Caco-2 (cell line): Measurements from ENCODE around the gene GPC6. TPM values are rescaled to one million over a fixed set of nuclear protein-coding genes. Genes with fewer than 3 reads are reported as not detected.

Experiments used
- BruUV-seq: library from RNA; stranded (reverse); fragments of 400-500 nt; replicated peaks from 2 replicates; lab custom pipeline; 2021; lab: Mats Ljungman, UMichigan
- CTCF ChIA-PET: fragments of 300-600 bp; sonication (Branson Sonifier 250); formaldehyde crosslinking; loops from one replicate; lab custom pipeline; 2022; ENCODE audit warnings: antibody characterized with exemption; lab: Charles Lee
- POLR2A ChIA-PET: fragments of 300-600 bp; sonication (Branson Sonifier 250); formaldehyde crosslinking; loops from one replicate; lab custom pipeline; 2022; ENCODE audit warnings: antibody characterized with exemption; lab: Charles Lee
- DNase-seq, 2 experiments: peaks; one replicate each; pipeline versions ENCODE4 v3.0.0 to v3.0.0-alpha.2; 2020 to 2022
- H3K27me3 ChIP-seq: replicated peaks from 2 replicates; pipeline ENCODE4 v1.6.0; 2011; ENCODE audit warnings: low read length; ENCODE audit not compliant: control insufficient read depth, insufficient read depth
- H3K36me3 ChIP-seq: 2 replicates; pipeline ENCODE4 v1.5.1; 2011; ENCODE audit warnings: low read length; ENCODE audit not compliant: control insufficient read depth, insufficient read depth
- H3K4me1 ChIP-seq: fragments of 250-450 bp; sonication (Bioruptor Pico); 2 replicates; pipeline ENCODE4 v1.5.1; 2020; ENCODE audit warnings: mild to moderate bottlenecking
- H3K4me3 ChIP-seq: 2 replicates; pipeline ENCODE4 v1.5.1; 2011; ENCODE audit warnings: low read depth, mild to moderate bottlenecking, control low read depth, low read length
- H3K9me3 ChIP-seq: fragments of 250-450 bp; sonication (Bioruptor Pico); 2 replicates; pipeline ENCODE4 v1.5.1; 2020; ENCODE audit warnings: mild to moderate bottlenecking, moderate library complexity
- H3K27ac Mint-ChIP-seq: one replicate; pipeline ENCODE4 v1.8.0; 2022; ENCODE audit warnings: mixed read lengths; ENCODE audit not compliant: unreplicated experiment
- H3K27me3 Mint-ChIP-seq: one replicate; pipeline ENCODE4 v1.8.0; 2022; ENCODE audit warnings: mixed read lengths; ENCODE audit not compliant: insufficient read depth, unreplicated experiment
- H3K36me3 Mint-ChIP-seq: one replicate; pipeline ENCODE4 v1.8.0; 2022; ENCODE audit warnings: mild to moderate bottlenecking, mixed read lengths; ENCODE audit not compliant: insufficient read depth, unreplicated experiment
- H3K4me1 Mint-ChIP-seq: one replicate; pipeline ENCODE4 v1.8.0; 2022; ENCODE audit warnings: low read depth, mixed read lengths; ENCODE audit not compliant: unreplicated experiment
- H3K4me3 Mint-ChIP-seq: one replicate; pipeline ENCODE4 v1.8.0; 2022; ENCODE audit warnings: mild to moderate bottlenecking, moderate library complexity, mixed read lengths; ENCODE audit not compliant: unreplicated experiment
- H3K9me3 Mint-ChIP-seq: one replicate; pipeline ENCODE4 v1.8.0; 2022; ENCODE audit warnings: mixed read lengths; ENCODE audit not compliant: unreplicated experiment
- CTCF ChIP-seq, 2 experiments: fragments of 200-600 bp in 1 of 2; IDR thresholded peaks; 1 replicate in 1 of 2; 2 replicates in 1 of 2; pipeline versions ENCODE4 v1.5.1 to v1.8.0; 2011 to 2022; ENCODE audit warnings: antibody characterized with exemption in 1 of 2, control low read depth in 1 of 2, inconsistent platforms in 1 of 2, low read depth in 1 of 2, low read length in 1 of 2, mild to moderate bottlenecking in 1 of 2, moderate library complexity in 1 of 2; ENCODE audit not compliant: insufficient read depth in 1 of 2, severe bottlenecking in 1 of 2, unreplicated experiment in 1 of 2
- intact Hi-C: fragments of 100-400 bp; cut with micrococcal nuclease; formaldehyde crosslinking; loops from one replicate; pipeline ENCODE4 v1.10.0; 2022; ENCODE audit not compliant: unreplicated experiment
- total RNA-seq: library from RNA; stranded (reverse); gene quantifications from 2 replicates; pipeline ENCODE4 v1.2.3, GENCODE V29; 2022

GPC6 gene
- total RNA-seq, 1 experiment from 2014 or later, result 0.16 TPM

- Mint-ChIP-seq H3K4me1 (no peaks in the 10 kb centered on the region), H3K36me3 (no peaks in the 10 kb centered on the region), H3K9me3 (no peaks in the 10 kb centered on the region), H3K27me3 (peaks cover 12% of the 10 kb centered on the region), H3K27ac (no peak overlapping the region), H3K4me3 (no peak overlapping the region)
- no TSS peak for BruUV-seq
- CTCF ChIA-PET, result no interaction called here
- Histone ChIP-seq H3K36me3 (no peaks in the 10 kb centered on the region), H3K4me1 (no peaks in the 10 kb centered on the region), H3K4me3 (no peak overlapping the region), H3K27me3 (no peaks in the 10 kb centered on the region), H3K9me3 (no peaks in the 10 kb centered on the region)
- no peak for DNase-seq
- POLR2A ChIA-PET, result no interaction called here
- intact Hi-C loops, result no loop called here
- no peak for TF ChIP-seq CTCF (IDR thresholded peaks at IDR 0.05; ENCODE audit: insufficient read depth in 1 of 2, low read depth in 1 of 2, low read length in 1 of 2, severe bottlenecking in 1 of 2, unreplicated experiment in 1 of 2)
Observed at GRCh38 chr13:93388701-93389100, 162.1 kb downstream of the GPC6 start.

- no peaks in the 10 kb centered on the region for H3K4me1 ChIP-seq
- ChIA-PET POLR2A (no interaction called here), CTCF (no interaction called here)
- DNase-seq, result no peak
- no peak for TF ChIP-seq CTCF (IDR thresholded peaks at IDR 0.05; ENCODE audit: insufficient read depth in 1 of 2, low read depth in 1 of 2, low read length in 1 of 2, severe bottlenecking in 1 of 2, unreplicated experiment in 1 of 2)
- Mint-ChIP-seq H3K27me3 (no peaks in the 10 kb centered on the region), H3K4me1 (no peaks in the 10 kb centered on the region), H3K36me3 (no peaks in the 10 kb centered on the region), H3K9me3 (no peaks in the 10 kb centered on the region), H3K4me3 (no peak overlapping the region), H3K27ac (no peak overlapping the region)
- no peaks in the 10 kb centered on the region for H3K27me3 ChIP-seq
- no peak overlapping the region for H3K4me3 ChIP-seq
- no peaks in the 10 kb centered on the region for H3K36me3 ChIP-seq
- H3K9me3 ChIP-seq, result no peaks in the 10 kb centered on the region
- BruUV-seq, result no TSS peak
- intact Hi-C loops, result no loop called here
Observed at GRCh38 chr13:93397619-93398018, 171.0 kb downstream of the GPC6 start.

GRCh38 chr13:93398167-93399035 is 171.8 kb downstream of the GPC6 start:
- H3K27me3 Mint-ChIP-seq, result no peaks in the 10 kb centered on the region
- no peak for TF ChIP-seq CTCF (IDR thresholded peaks at IDR 0.05; ENCODE audit: insufficient read depth in 1 of 2, low read depth in 1 of 2, low read length in 1 of 2, severe bottlenecking in 1 of 2, unreplicated experiment in 1 of 2)
- Histone ChIP-seq H3K36me3 (no peaks in the 10 kb centered on the region), H3K27me3 (no peaks in the 10 kb centered on the region), H3K4me3 (no peak overlapping the region), H3K4me1 (no peaks in the 10 kb centered on the region), H3K9me3 (no peaks in the 10 kb centered on the region)
- no peaks in the 10 kb centered on the region for H3K9me3 Mint-ChIP-seq
- ChIA-PET POLR2A (no interaction called here), CTCF (no interaction called here)
- DNase-seq, result no peak
- no peak overlapping the region for H3K4me3 Mint-ChIP-seq
- BruUV-seq, result no TSS peak
- intact Hi-C loops, result no loop called here
- H3K27ac Mint-ChIP-seq, result no peak overlapping the region
- H3K4me1 Mint-ChIP-seq, result no peaks in the 10 kb centered on the region
- H3K36me3 Mint-ChIP-seq, result no peaks in the 10 kb centered on the region
